Mammary epithelial cell (primary cell): ENCODE data around the gene ACVRL1.

Source experiments
- CTCF ChIP-seq, 2 donors: IDR thresholded peaks in 1 of 2; conservative IDR thresholded peaks in 1 of 2; 2 replicates each; pipeline ENCODE4 v1.5.1; 2011 to 2012; ENCODE audit warnings: inconsistent platforms in 2 of 2, low read length in 2 of 2, mild to moderate bottlenecking in 2 of 2, control low read depth in 1 of 2, low read depth in 1 of 2; ENCODE audit not compliant: insufficient read depth in 1 of 2; ENCODE audit errors: extremely low read depth in 1 of 2
- EZH2 ChIP-seq: IDR thresholded peaks from 2 replicates; pipeline ENCODE4 v1.6.1; 2012; ENCODE audit warnings: low read length, inconsistent platforms, borderline replicate concordance

- no peak for TF ChIP-seq EZH2
- TF ChIP-seq CTCF (conservative IDR thresholded peaks at IDR 0.05 in 1 of 2, IDR thresholded peaks at IDR 0.05 in 1 of 2; ENCODE audit: extremely low read depth in 1 of 2, insufficient read depth in 1 of 2, low read depth in 1 of 2, low read length in 2 of 2) = no peak
Observed at GRCh38 chr12:51953089-51953488, 45.8 kb downstream of the ACVRL1 start.
